CD4-positive, alpha-beta T cell (primary cell): ENCODE measurements around the gene HMHB1. TPM values are rescaled to one million over a fixed set of nuclear protein-coding genes. Genes with fewer than 3 reads are reported as not detected.
A peak's percentile ranks its signal among the peaks of the same experiment; 100 is the strongest.

Experiments used
- ATAC-seq: fragments of 200-7000 bp; cut with Tn5 transposase; one replicate; pipeline ENCODE4 v1.10.0; 2022; ENCODE audit warnings: mild to moderate bottlenecking; ENCODE audit not compliant: poor library complexity
- CTCF ChIA-PET: fragments of 350-600 bp; sonication (Branson Sonifier 250); formaldehyde crosslinking; loops from one replicate; lab custom pipeline; 2021; ENCODE audit warnings: antibody characterized with exemption, inconsistent platforms; lab: Charles Lee
- POLR2A ChIA-PET: fragments of 350-600 bp; sonication (Branson Sonifier 250); formaldehyde crosslinking; loops from one replicate; lab custom pipeline; 2021; ENCODE audit warnings: antibody characterized with exemption, inconsistent platforms; lab: Charles Lee
- DNase-seq, 14 experiments: peaks; one replicate each; pipeline ENCODE4 v3.0.0-alpha.2; 2013 to 2020; ENCODE audit warnings: mixed read lengths in 2 of 14
- H3K27ac ChIP-seq, 2 donors: one replicate each; pipeline versions ENCODE4 v1.5.1 to v1.7.0; 2013; ENCODE audit warnings: low read length in 2 of 2, low read depth in 1 of 2, mild to moderate bottlenecking in 1 of 2
- H3K27me3 ChIP-seq, 2 experiments: 1 replicate in 1 of 2; 2 replicates in 1 of 2; pipeline versions ENCODE4 v1.6.1 to v1.7.0; 2013; ENCODE audit warnings: low read length in 2 of 2, control low read depth in 1 of 2, mild to moderate bottlenecking in 1 of 2, moderate library complexity in 1 of 2; ENCODE audit not compliant: insufficient read depth in 2 of 2, control insufficient read depth in 1 of 2
- H3K36me3 ChIP-seq: one replicate; pipeline ENCODE4 v1.6.1; 2013; ENCODE audit warnings: low read length, control low read depth; ENCODE audit not compliant: insufficient read depth
- H3K4me1 ChIP-seq: one replicate; pipeline ENCODE4 v1.6.1; 2013; ENCODE audit warnings: low read length, control low read depth; ENCODE audit not compliant: insufficient read depth
- H3K4me3 ChIP-seq: one replicate; pipeline ENCODE4 v1.5.1; 2013; ENCODE audit warnings: mild to moderate bottlenecking, low read length, moderate library complexity
- H3K9me3 ChIP-seq, 2 experiments: 1 replicate in 1 of 2; 2 replicates in 1 of 2; pipeline versions ENCODE4 v1.6.1 to v1.7.0; 2013; ENCODE audit warnings: low read length in 2 of 2, mild to moderate bottlenecking in 2 of 2, control low read depth in 1 of 2, moderate library complexity in 1 of 2; ENCODE audit not compliant: control insufficient read depth in 1 of 2, insufficient read depth in 1 of 2
- H3K27ac Mint-ChIP-seq: one replicate; pipeline ENCODE4 v1.8.0; 2020; ENCODE audit warnings: mixed read lengths
- H3K27me3 Mint-ChIP-seq: one replicate; pipeline ENCODE4 v1.8.0; 2021; ENCODE audit warnings: mixed read lengths
- H3K36me3 Mint-ChIP-seq: one replicate; pipeline ENCODE4 v1.8.0; 2021; ENCODE audit warnings: low read depth, mixed read lengths
- H3K4me1 Mint-ChIP-seq: one replicate; pipeline ENCODE4 v1.8.0; 2021; ENCODE audit warnings: low read depth, mixed read lengths
- H3K4me3 Mint-ChIP-seq: one replicate; pipeline ENCODE4 v1.8.0; 2020; ENCODE audit warnings: mild to moderate bottlenecking, mixed read lengths
- H3K9me3 Mint-ChIP-seq: one replicate; pipeline ENCODE4 v1.8.0; 2020; ENCODE audit warnings: mixed read lengths
- intact Hi-C, 2 experiments: fragments of 100-400 bp; cut with DNase I in 1 of 2; cut with micrococcal nuclease in 1 of 2; formaldehyde crosslinking; loops; one replicate each; pipeline versions ENCODE4 v1.15.1 to v1.9.0; 2023 to 2025; cut with DNase I, micrococcal nuclease
- total RNA-seq, 174 experiments: library from RNA in 2 of 174; stranded (reverse) in 2 of 174; gene quantifications; one replicate each; pipeline ENCODE4 v1.2.3 and lab custom pipeline; 2021 to 2026
- TF ChIP-seq, protein P1 (sequence below): fragments of 200-600 bp; IDR thresholded peaks from one replicate; pipeline ENCODE4 v1.8.0; 2022; ENCODE audit warnings: antibody characterized with exemption, mild to moderate bottlenecking

Gene HMHB1
- total RNA-seq, 2 experiments from 2014 or later, result not detected

DNA sequence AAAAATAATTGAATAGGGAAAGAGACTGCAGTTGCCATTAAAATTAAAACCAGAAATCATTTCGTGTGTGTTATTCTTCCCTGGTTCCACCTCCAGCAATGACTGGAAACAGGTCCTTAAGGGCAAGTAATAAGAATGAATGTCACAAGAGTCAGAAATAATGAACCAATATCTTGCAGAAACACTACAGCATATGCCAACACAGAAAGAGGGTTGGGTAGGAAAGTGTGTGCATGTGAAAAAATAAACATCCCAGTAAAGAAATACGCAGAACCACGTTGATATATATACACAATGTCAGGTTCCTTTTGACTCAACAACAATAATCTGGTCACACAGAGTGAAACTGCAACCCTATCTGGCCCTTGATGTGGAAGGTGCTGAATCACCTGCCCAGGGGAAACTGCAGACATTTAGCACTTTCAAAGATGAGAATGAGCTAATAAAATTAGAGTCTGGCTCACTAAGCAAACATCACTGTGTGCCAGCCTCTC lies 15.0 kb downstream of the HMHB1 start:
- Mint-ChIP-seq H3K27me3 (no peaks in the 10 kb centered on the region), H3K4me3 (no peak overlapping the region), H3K36me3 (no peaks in the 10 kb centered on the region), H3K4me1 (peaks cover 17% of the 10 kb centered on the region), H3K27ac (no peak overlapping the region), H3K9me3 (no peaks in the 10 kb centered on the region)
- Histone ChIP-seq H3K36me3 (no peaks in the 10 kb centered on the region), H3K9me3 (no peaks in the 10 kb centered on the region), H3K4me3 (no peak overlapping the region), H3K27me3 (no peaks in the 10 kb centered on the region), H3K27ac (no peak overlapping the region), H3K4me1 (peaks cover 13% of the 10 kb centered on the region)
- intact Hi-C loops, result loop anchor here (5.0 to 10.0 kb wide), 6 partner anchors 522 to 1112 kb away; no protein-coding TSS in a partner anchor
- DNase-seq (peak in 1 of 14 experiments; percentile 30), ATAC-seq (no peak)
- TF ChIP-seq, protein P1, sequence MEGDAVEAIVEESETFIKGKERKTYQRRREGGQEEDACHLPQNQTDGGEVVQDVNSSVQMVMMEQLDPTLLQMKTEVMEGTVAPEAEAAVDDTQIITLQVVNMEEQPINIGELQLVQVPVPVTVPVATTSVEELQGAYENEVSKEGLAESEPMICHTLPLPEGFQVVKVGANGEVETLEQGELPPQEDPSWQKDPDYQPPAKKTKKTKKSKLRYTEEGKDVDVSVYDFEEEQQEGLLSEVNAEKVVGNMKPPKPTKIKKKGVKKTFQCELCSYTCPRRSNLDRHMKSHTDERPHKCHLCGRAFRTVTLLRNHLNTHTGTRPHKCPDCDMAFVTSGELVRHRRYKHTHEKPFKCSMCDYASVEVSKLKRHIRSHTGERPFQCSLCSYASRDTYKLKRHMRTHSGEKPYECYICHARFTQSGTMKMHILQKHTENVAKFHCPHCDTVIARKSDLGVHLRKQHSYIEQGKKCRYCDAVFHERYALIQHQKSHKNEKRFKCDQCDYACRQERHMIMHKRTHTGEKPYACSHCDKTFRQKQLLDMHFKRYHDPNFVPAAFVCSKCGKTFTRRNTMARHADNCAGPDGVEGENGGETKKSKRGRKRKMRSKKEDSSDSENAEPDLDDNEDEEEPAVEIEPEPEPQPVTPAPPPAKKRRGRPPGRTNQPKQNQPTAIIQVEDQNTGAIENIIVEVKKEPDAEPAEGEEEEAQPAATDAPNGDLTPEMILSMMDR, result no peak
- POLR2A ChIA-PET, result interaction anchor here (2.6 kb wide), 1 partner anchor 824 kb away, joined by 8 read pairs; no protein-coding TSS in a partner anchor
- CTCF ChIA-PET, result no interaction called here

DNA sequence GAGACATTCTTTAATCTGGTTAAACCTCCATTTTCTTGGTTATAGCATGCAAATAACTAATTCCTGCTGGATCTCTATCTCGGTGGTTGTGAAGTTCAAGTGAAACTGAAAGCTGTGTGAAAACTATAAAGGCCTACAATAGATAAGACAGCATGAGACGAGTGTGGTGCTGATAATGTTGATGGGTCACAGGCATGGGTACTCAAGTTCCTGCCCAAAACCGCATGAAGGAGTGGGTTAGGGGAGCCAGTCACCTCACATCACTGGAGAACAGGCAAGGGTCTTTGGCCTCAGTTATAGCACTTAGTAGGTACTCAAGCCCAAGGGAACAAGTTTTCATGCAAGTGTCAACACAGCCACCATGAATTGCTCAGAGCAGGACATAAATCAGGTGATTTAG lies 16.7 kb downstream of the HMHB1 start:
- Mint-ChIP-seq H3K9me3 (no peaks in the 10 kb centered on the region), H3K36me3 (no peaks in the 10 kb centered on the region), H3K27me3 (no peaks in the 10 kb centered on the region), H3K4me3 (peak overlapping the region; percentile 67), H3K4me1 (peaks cover 17% of the 10 kb centered on the region), H3K27ac (peak overlapping the region; percentile 66)
- intact Hi-C loops, result loop anchor here (5.0 to 10.0 kb wide), 6 partner anchors 524 to 1114 kb away; no protein-coding TSS in a partner anchor
- Histone ChIP-seq H3K4me3 (peak overlapping the region; percentile 31), H3K4me1 (peaks cover 13% of the 10 kb centered on the region), H3K36me3 (no peaks in the 10 kb centered on the region), H3K9me3 (no peaks in the 10 kb centered on the region), H3K27ac (peak overlapping the region in 1 of 2 donors; percentile 14), H3K27me3 (no peaks in the 10 kb centered on the region)
- ATAC-seq, result peak; percentile 50
- DNase-seq, result peak in 4 of 14 experiments; percentile 13 to 42 (median 24)
- TF ChIP-seq, protein P1, result no peak
- ChIA-PET CTCF (interaction anchor here (1.0 to 2.0 kb wide), 3 partner anchors 10 to 819 kb away, joined by 3 to 6 read pairs (median 3); no protein-coding TSS in a partner anchor), POLR2A (interaction anchor here (1.3 to 2.6 kb wide), 3 partner anchors 360 to 826 kb away, joined by 3 to 8 read pairs (median 7); partner anchors contain the start of gene NR3C1)

DNA sequence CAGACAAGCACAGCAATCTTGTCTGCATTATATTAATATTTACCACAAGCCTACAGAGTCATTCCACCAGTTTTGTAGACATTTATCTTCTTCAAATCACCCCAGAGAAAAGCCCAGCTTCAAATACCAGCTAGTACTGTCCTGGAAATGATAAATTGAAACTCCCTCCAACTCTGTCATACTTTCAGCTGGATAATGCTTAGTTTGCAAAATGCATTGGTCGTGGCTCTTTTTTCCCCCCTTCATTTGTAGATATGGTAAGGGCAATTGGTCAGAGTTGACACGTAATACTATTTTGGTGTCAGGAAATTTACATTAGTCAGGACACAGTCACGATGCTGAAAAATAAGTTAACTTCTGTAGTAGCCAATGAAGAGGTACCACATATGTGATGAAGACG lies 21.2 kb downstream of the HMHB1 start:
- DNase-seq, result no peak
- no peak for ATAC-seq
- no peaks in the 10 kb centered on the region for H3K9me3 ChIP-seq
- Mint-ChIP-seq H3K4me1 (peaks cover 8% of the 10 kb centered on the region), H3K27ac (no peak overlapping the region), H3K27me3 (no peaks in the 10 kb centered on the region), H3K9me3 (no peaks in the 10 kb centered on the region), H3K36me3 (no peaks in the 10 kb centered on the region), H3K4me3 (no peak overlapping the region)
- intact Hi-C loops, result no loop called here
- TF ChIP-seq, protein P1, result no peak
- no peak overlapping the region for H3K27ac ChIP-seq
- H3K36me3 ChIP-seq, result no peaks in the 10 kb centered on the region
- no peak overlapping the region for H3K4me3 ChIP-seq
- POLR2A ChIA-PET, result no interaction called here
- peaks cover 8% of the 10 kb centered on the region for H3K4me1 ChIP-seq
- no peaks in the 10 kb centered on the region for H3K27me3 ChIP-seq
- CTCF ChIA-PET, result interaction anchor here (1.0 to 1.3 kb wide), 3 partner anchors 8 to 359 kb away, joined by 3 read pairs; no protein-coding TSS in a partner anchor
